ENCODE data around the gene UBAP2. TPM values are rescaled to one million over a fixed set of nuclear protein-coding genes. Genes with fewer than 3 reads are reported as not detected.

UBAP2 gene
- polyA plus RNA-seq, 1 donor from 2014 or later = 12.7 TPM

DNA sequence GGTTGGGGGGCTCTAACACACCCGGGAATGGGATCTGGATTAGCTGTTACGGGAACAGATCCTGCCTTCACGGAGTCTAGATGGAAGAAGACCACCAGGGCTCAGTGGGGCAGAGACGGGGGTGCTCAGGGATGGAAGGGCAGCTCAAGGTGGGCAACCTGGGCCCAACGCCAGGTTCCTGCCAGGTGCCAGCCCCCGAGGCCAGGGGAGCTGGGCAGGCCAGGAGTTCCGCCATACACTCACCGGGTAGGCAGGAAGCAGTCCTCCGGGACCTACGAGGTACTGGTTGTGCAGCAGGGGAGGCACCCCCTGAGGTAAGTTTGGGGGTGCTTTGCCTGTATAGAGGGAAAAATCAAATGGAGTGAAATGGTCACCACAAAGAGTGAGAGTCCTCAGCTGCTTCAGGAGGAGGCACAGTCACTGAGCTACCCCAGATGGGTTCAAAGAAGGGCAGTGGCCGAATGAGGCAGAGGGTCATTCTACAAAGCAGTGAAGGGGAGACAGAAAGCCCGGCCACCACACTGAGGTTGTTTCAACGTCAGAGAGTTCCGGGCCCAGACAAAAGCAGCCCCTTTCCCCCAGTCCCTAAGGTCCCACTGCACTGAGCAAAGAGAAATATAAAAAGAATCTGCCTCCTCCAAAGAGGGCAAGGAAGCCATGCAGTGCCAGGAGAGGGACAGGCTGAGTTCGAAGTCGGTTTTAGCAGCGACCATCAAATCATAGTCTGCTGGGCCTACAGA, 121.8 kb downstream of the UBAP2 start:
- Mint-ChIP-seq H3K27ac (peak overlapping the region in 1 of 3 donors; percentile 78), H3K4me1 (peaks cover 0 to 2% (median 0%) of the 10 kb centered on the region in 3 donors), H3K9me3 (no peaks in the 10 kb centered on the region), H3K4me3 (no peak overlapping the region), H3K36me3 (no peaks in the 10 kb centered on the region), H3K27me3 (no peaks in the 10 kb centered on the region)

DNA sequence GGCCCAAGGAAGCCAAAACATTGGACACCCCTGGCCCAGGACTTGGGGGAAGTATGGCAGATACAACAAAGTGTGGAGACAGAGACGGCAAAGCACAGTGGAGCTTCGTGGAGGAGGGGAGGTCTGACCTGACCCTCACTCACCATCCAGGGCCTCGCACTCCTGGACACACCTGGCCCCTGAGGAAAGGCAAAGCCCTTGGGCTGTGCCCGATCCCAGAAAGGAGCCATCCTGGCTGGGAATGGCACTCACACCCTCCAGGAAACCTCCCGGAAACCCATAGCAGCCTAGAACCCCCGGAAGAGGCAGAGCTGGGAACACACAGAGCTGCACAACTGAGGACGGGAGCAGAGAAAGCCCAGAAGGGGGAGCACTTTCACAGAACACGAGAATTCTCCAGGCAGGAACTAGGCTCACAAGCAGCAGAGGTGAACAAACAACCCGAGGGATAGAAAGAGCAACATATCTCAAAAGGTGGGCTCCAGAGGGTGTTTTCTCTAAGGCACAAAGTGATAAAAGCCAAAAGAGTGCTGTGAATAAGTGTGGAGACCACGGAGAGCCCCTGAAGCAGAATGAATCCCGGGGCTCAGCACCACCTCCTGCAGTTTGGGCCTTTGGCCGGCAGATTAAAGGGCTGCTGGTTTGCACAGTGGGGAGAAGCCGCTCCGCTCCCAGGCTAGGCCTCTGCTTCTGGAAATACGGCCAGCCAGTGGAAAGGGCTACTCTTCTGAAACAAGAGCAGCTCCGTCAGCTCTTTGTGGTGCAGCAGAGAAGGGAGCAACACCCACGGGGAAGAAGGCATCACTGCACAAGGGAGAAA, 123.5 kb downstream of the UBAP2 start:
- Mint-ChIP-seq H3K9me3 (no peaks in the 10 kb centered on the region), H3K27ac (peak overlapping the region in 2 of 3 donors; percentile 43 to 63), H3K27me3 (no peaks in the 10 kb centered on the region), H3K4me3 (no peak overlapping the region), H3K4me1 (peaks cover 0 to 2% (median 0%) of the 10 kb centered on the region in 3 donors), H3K36me3 (peaks cover 2% of the 10 kb centered on the region)

DNA sequence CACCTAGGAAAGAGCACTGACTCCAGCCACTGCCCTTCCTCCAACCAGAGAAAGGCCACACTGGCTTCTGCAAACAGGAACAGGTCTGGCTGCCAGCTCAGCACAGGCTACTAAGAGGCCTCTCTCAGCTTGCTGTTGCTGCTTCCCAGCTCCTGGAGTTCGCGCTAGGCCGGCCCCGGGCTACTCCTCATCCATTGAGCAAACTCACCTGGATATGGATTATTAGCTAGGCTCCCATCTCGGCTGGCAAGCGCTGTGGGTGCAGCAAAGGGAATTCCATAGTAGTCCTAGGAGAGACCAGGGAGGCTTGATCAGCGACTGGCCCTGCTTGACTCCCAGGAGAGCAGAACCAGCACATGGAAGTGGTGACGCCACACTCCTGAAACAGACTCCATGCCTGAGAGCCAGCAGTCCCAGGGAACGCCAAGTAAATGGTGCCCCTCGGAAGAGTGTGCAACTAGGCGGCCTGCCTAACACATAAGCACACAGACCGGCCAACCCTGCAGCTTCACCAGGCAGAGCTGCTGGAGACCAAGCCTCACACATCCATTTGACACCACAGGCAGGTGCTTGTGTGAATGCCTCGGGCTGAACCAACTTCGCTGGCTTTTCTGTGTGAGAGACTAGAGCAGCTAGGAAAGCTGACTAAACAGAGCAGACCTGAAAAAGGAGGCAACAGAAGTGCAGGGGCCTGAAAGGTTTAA, 124.5 kb downstream of the UBAP2 start:
- Mint-ChIP-seq H3K4me1 (no peaks in the 10 kb centered on the region), H3K9me3 (no peaks in the 10 kb centered on the region), H3K27me3 (no peaks in the 10 kb centered on the region), H3K4me3 (peak overlapping the region in 1 of 4 donors; percentile 44), H3K36me3 (peaks cover 2% of the 10 kb centered on the region), H3K27ac (peak overlapping the region in 1 of 3 donors; percentile 43)

DNA sequence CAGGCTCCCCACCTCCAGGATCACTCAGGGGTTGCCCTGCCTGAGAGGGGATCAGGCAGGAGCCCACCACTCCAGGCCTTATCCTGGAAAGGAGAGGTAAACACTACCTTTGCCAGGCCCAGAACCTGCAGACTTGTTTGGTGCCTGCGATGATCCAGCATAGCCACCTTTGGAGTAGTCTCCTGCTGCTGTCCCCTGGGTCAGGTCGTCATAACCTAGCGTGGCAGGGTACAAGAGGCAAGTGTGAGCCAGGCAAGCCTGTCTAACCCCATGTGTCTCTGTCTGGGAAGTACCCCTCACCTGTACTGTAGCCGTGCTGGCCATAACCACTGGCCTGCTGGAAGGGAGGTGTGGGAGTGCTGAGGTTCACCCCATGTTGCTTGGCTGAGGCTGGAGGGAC, 125.6 kb downstream of the UBAP2 start:
- Mint-ChIP-seq H3K4me3 (peak overlapping the region in 1 of 4 donors; percentile 28), H3K27me3 (no peaks in the 10 kb centered on the region), H3K36me3 (peaks cover 2% of the 10 kb centered on the region), H3K27ac (peak overlapping the region in 1 of 3 donors; percentile 74), H3K9me3 (no peaks in the 10 kb centered on the region), H3K4me1 (no peaks in the 10 kb centered on the region)

DNA sequence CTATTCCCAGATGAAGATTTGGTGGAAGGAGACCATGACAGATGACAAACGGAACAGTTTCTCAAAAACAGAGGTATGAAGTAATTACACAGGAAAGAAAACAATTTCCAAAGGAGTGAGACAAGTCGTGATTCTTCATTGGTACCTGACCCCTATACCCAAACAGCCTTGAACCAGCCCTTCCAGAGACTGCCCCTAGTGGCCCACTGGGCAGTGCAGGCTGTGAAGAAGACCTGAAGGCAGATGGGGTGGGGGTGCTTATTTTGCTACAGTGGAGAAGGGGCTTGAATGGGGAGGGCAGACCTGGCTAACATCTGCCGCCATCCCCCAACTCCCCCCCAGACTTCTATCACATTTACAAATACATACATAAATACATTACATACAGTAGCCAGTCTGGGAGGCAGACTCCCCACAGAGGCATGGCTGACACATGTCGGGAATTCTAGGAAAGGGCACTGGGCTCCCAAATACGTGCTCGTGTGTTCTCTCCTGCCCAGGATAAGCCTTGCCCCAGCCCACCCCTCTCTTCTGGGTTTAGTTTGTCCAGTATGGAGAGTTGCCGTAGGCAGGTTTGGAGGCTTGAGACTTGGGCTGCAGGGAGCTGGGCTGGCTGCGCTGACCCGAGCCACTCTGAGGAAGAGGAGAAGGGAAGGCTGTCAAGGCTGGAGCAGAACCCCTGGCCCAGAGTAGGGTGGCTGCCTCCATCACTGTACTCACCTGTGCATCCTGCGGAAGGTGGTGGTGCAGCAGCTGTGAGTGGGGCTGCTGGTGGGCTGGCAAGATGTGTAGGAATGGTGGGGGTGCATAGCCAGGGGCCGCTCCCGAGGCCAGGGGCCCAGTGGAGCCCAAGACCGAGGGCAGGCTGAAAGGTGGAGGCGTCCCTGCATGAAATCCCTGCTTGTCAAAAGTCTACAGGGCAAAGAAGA, 126.5 kb downstream of the UBAP2 start:
- no peaks in the 10 kb centered on the region for H3K4me1 Mint-ChIP-seq
- no peaks in the 10 kb centered on the region for H3K9me3 Mint-ChIP-seq
- H3K27me3 Mint-ChIP-seq = no peaks in the 10 kb centered on the region
- H3K27ac Mint-ChIP-seq = peak overlapping the region in 1 of 3 donors; percentile 74
- peak overlapping the region in 1 of 4 donors; percentile 54 for H3K4me3 Mint-ChIP-seq
- peaks cover 4% of the 10 kb centered on the region for H3K36me3 Mint-ChIP-seq

DNA sequence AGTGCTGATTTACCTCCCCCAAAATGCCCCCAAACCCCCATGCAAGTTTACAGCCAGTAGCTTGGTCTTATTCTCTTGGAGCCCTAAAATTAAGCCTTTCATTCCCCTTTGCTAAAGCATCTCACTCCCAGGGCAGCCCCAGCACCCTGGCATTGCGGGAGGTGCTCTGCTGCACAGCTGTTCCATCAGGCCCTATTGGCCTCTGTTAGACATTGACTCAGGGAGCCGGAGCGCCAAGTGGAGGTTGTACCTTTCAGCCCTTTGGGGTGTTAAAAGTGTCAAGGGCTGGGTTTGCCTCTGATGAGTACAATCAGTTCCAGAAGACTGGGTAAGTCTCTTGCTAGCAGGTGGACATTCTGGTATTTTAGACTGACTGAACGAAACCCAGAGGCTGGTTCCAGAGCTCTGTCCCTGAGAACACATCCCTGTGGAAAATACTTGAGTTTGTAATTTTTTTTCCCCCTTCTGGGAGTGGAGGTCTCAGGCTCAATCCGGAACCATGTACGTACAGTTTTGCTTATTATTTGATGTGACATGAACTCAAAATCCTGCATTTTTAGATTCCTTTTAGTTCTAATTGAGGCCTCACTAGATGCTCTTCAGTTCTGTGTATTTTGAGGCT, 129.3 kb downstream of the UBAP2 start:
- Mint-ChIP-seq H3K4me3 (peak overlapping the region in 1 of 4 donors; percentile 17), H3K36me3 (peaks cover 4% of the 10 kb centered on the region), H3K27me3 (no peaks in the 10 kb centered on the region), H3K4me1 (no peaks in the 10 kb centered on the region), H3K9me3 (no peaks in the 10 kb centered on the region), H3K27ac (peak overlapping the region in 1 of 3 donors; percentile 85)

DNA sequence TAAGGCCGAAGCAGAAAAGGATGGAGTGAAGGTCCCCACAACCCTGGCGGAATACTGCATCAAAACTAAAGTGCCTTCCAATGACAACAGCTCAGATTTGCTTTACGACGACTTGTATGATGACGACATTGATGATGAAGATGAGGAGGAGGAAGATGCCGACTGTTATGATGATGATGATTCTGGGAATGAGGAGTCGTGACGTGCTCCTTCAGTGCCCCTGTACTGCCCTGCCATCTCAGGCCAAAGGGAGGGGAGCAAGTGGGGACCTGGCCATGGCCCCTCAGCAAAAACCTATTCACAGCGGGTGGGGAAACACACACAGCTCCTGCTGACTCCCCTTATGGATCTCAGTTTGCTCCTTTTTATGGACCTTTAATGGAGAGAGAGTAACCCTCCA, 131.7 kb downstream of the UBAP2 start:
- peak overlapping the region in 2 of 3 donors; percentile 70 to 87 for H3K27ac Mint-ChIP-seq
- no peaks in the 10 kb centered on the region for H3K27me3 Mint-ChIP-seq
- H3K4me3 Mint-ChIP-seq = no peak overlapping the region
- H3K36me3 Mint-ChIP-seq = peaks cover 4% of the 10 kb centered on the region
- no peaks in the 10 kb centered on the region for H3K9me3 Mint-ChIP-seq
- H3K4me1 Mint-ChIP-seq = no peaks in the 10 kb centered on the region

DNA sequence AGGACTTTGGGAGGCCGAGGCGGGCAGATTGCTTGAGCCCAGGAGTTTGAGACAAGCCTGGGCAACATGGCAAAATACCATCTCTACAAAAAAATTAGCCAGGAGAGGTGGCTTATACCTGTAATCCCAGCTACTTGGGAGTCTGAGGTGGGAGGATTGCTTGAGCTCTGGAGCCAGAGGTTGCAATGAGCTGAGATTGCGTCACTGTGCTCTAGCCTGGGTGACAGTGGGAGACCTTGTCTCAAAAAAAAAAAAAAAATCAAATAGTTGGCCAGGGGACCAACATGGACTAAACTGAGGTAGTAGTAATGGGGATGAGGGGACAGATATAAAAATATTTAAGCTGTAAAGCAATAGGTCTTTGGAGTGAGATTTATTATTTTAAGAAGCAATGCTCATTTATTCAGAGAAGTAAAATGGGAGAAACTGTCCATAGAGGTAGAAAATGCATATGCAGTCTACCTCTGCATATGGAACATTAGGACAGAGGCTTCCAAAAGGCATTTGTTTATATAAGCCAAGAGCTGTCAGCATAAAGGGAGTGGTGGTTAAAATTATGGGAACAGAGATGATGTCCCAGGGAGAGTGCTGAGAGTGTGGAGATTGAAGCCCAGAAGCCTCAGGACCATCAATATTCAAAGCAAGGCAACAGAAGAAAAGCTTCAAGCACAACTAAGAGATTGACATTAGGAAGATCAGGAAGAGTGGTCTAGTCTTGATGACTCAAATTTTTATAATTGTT, 133.6 kb downstream of the UBAP2 start:
- Mint-ChIP-seq H3K27ac (peak overlapping the region in 1 of 3 donors; percentile 74), H3K4me1 (no peaks in the 10 kb centered on the region), H3K36me3 (peaks cover 2% of the 10 kb centered on the region), H3K9me3 (no peaks in the 10 kb centered on the region), H3K27me3 (no peaks in the 10 kb centered on the region), H3K4me3 (no peak overlapping the region)

DNA sequence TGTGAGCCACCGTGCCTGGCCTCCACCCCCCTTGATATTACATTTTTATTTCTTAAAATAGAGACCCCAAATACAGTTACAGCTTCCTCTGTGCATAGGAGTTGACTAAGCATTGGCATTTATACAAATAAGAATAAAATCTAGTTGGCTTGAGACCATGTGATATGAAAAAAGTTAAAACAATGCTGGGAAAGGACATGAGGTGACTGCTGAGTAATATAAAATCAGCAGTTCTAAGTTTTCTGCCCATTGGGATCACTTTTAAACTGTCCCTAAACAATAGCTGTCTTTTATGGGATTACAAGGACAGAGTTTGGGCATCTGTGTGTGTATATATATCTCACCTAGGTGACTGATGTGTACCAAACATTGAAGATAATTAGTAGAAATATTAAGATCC, 135.1 kb downstream of the UBAP2 start:
- H3K4me1 Mint-ChIP-seq = no peaks in the 10 kb centered on the region
- H3K27me3 Mint-ChIP-seq = no peaks in the 10 kb centered on the region
- no peak overlapping the region for H3K4me3 Mint-ChIP-seq
- no peaks in the 10 kb centered on the region for H3K9me3 Mint-ChIP-seq
- peaks cover 2% of the 10 kb centered on the region for H3K36me3 Mint-ChIP-seq
- no peak overlapping the region for H3K27ac Mint-ChIP-seq

DNA sequence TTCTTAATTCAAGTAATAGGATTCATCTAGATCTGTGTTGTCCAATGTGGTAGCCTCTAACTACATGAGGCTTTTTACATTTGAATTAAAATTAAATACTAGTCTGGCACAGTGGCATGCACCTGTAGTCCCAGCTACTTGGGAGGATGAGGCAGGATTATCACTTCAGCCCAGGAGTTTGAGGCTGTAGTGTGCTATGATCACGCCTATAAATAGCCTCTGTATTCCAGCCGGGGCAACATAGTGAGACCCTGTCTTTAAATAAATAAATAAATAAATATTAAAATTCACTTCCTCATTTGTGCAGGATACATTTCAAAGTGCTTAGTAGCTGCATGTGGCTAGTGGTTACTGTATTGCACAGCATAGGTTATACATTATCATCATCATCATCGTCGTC, 139.9 kb downstream of the UBAP2 start:
- H3K27ac Mint-ChIP-seq = no peak overlapping the region
- no peaks in the 10 kb centered on the region for H3K27me3 Mint-ChIP-seq

DNA sequence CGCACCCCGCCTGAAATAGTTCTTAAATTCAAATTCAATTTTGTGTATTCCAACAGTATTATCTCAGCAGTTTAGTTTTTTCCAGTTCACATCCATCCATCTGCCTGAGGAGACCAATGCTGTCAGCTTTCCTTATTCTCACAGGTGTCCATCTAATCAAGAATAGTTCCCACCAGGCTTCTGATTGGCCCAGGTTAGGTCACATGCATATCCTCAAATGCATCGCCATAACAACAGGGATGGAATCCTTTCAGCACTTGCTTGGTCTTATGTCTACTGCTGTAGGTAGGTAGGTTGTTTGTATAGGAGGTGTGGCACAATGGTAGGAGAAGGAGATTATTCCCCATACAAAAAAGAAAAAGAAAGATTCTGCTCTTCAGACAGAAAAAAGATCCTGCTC, 140.6 kb downstream of the UBAP2 start:
- no peaks in the 10 kb centered on the region for H3K27me3 Mint-ChIP-seq

More for the DNA sequence above, 139.9 kb downstream of the UBAP2 start:
- Mint-ChIP-seq H3K4me1 (peaks cover 0 to 7% (median 0%) of the 10 kb centered on the region in 3 donors), H3K36me3 (peaks cover 5% of the 10 kb centered on the region), H3K9me3 (no peaks in the 10 kb centered on the region), H3K4me3 (no peak overlapping the region)

DNA sequence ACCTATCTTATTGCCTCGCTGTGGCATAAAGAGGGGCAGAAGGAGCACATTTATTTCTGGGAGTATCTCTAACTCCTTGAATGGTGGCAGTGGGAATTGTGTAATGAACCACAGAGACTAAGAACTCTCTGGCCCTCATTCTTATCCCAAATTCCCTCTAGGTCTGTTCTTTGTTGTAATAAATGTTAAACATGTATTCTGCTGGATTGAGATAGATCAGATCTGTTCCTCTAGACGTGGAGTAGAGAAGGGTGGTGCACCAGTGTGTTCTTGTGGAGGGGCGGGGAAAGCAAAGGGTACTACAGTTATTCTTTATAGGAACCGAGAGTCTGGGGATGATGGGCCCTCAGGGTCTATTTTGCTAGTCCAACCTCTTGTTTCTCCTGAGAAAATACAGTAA, 141.3 kb downstream of the UBAP2 start:
- peaks cover 7% of the 10 kb centered on the region for H3K36me3 Mint-ChIP-seq
- H3K27me3 Mint-ChIP-seq = no peaks in the 10 kb centered on the region
- H3K9me3 Mint-ChIP-seq = no peaks in the 10 kb centered on the region
- H3K4me3 Mint-ChIP-seq = no peak overlapping the region
- H3K27ac Mint-ChIP-seq = no peak overlapping the region
- peaks cover 0 to 10% (median 0%) of the 10 kb centered on the region in 3 donors for H3K4me1 Mint-ChIP-seq

More for the DNA sequence above, 140.6 kb downstream of the UBAP2 start:
- Mint-ChIP-seq H3K27ac (no peak overlapping the region), H3K9me3 (no peaks in the 10 kb centered on the region), H3K4me1 (peaks cover 0 to 10% (median 0%) of the 10 kb centered on the region in 3 donors), H3K4me3 (no peak overlapping the region), H3K36me3 (peaks cover 7% of the 10 kb centered on the region)

DNA sequence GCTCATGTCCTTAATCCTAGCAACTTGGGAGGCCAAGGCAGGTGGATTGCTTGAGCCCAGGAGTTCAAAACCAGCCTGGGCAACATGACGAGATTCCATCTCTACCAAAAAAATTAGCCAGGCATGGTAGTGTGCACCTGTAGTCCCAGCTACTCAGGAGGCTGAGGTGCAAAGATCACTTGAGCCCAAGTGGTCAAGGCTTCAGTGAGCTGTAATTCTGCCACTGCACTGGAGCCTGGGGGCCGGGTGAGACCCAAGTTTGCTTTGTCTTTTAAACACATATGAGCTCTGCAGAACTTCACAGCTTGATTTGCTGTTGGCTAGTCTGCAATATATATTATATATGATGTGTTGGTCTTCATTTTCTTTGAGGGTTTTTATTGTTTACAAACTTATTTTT, 141.9 kb downstream of the UBAP2 start:
- Mint-ChIP-seq H3K9me3 (no peaks in the 10 kb centered on the region), H3K4me1 (peaks cover 0 to 10% (median 0%) of the 10 kb centered on the region in 3 donors), H3K27ac (no peak overlapping the region), H3K36me3 (peaks cover 7% of the 10 kb centered on the region), H3K4me3 (no peak overlapping the region), H3K27me3 (no peaks in the 10 kb centered on the region)
